Fibroblast of skin of left quadriceps (primary cell): ENCODE results near the gene SLC35G6.

Experiments used
- DNase-seq, 2 experiments: peaks; one replicate each; pipeline ENCODE4 v3.0.0-alpha.2; 2013; ENCODE audit warnings: low read depth in 2 of 2

SLC35G6 gene

GRCh38 chr17:7502171-7502847 is 21.1 kb downstream of the SLC35G6 start:
- DNase-seq: no peak

GRCh38 chr17:7502987-7503386 is 21.7 kb downstream of the SLC35G6 start:
- no peak for DNase-seq

GRCh38 chr17:7503521-7503920 is 22.3 kb downstream of the SLC35G6 start:
- DNase-seq: no peak

GRCh38 chr17:7508145-7508544 is 26.9 kb downstream of the SLC35G6 start:
- DNase-seq: no peak

- DNase-seq: no peak
Measured at GRCh38 chr17:7508846-7509245, 27.6 kb downstream of the SLC35G6 start.

GRCh38 chr17:7509937-7510336 is 28.7 kb downstream of the SLC35G6 start:
- no peak for DNase-seq

GRCh38 chr17:7511108-7511507 is 29.9 kb downstream of the SLC35G6 start:
- DNase-seq: no peak

GRCh38 chr17:7512105-7512504 is 30.9 kb downstream of the SLC35G6 start:
- DNase-seq: no peak

- no peak for DNase-seq
Measured at GRCh38 chr17:7512824-7513540, 31.7 kb downstream of the SLC35G6 start.

- no peak for DNase-seq
Measured at GRCh38 chr17:7513850-7514419, 32.7 kb downstream of the SLC35G6 start.

- DNase-seq: no peak
Measured at GRCh38 chr17:7515911-7516610, 34.8 kb downstream of the SLC35G6 start.

- DNase-seq: no peak
Measured at GRCh38 chr17:7523033-7523432, 41.8 kb downstream of the SLC35G6 start.

GRCh38 chr17:7528842-7529241 is 47.6 kb downstream of the SLC35G6 start:
- no peak for DNase-seq

GRCh38 chr17:7530023-7530900 is 49.0 kb downstream of the SLC35G6 start:
- DNase-seq: no peak
